Tibial nerve (tissue), 4 donors: Measurements from ENCODE around the gene ANKDD1A.

Experiments
- EP300 ChIP-seq, 2 donors: sonication (generic); formaldehyde crosslinking; IDR thresholded peaks; one replicate each; pipeline ENCODE4 v1.6.1; 2017; ENCODE audit warnings: antibody characterized with exemption in 2 of 2, mild to moderate bottlenecking in 1 of 2
- POLR2A ChIP-seq, 2 donors: fragments of 450-650 bp; IDR thresholded peaks; one replicate each; pipeline ENCODE4 v1.6.1; 2017; ENCODE audit warnings: antibody characterized with exemption in 2 of 2, mild to moderate bottlenecking in 2 of 2, moderate library complexity in 2 of 2
- TF ChIP-seq, protein P1 (sequence below), 5 experiments: fragments of 200-600 bp in 3 of 5; fragments of 450-650 bp in 2 of 5; sonication (generic) in 3 of 5; IDR thresholded peaks; one replicate each; pipeline ENCODE4 v1.5.1; 2016 to 2019; ENCODE audit warnings: antibody characterized with exemption in 5 of 5, mild to moderate bottlenecking in 3 of 5, moderate library complexity in 2 of 5

DNA sequence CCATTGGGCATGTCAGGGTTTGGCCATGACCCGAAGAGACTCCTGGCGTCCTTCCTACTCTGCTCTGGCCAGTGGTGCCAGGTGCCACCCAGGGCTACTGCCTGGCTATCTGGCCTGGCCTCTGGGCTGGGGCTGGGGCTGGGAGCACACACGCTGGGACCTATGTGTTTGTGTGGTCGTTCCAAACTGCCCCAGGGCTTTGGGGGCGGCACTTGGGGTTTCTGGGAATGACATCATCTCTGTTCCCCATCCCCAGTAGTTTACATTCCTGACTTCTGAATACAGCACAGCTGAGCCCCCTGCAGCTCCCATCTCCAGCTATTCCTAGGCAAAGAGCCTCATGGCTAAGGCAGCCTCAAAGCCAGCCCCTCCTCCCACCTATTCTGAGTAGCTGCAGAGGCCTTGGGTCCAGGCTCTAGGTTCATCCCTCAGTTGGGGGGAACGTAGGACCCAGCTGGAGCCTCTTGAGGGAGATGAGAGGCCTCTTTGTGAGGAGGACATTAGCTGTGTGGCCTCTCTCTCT, 45.6 kb upstream of the ANKDD1A start:
- TF ChIP-seq, protein P1, sequence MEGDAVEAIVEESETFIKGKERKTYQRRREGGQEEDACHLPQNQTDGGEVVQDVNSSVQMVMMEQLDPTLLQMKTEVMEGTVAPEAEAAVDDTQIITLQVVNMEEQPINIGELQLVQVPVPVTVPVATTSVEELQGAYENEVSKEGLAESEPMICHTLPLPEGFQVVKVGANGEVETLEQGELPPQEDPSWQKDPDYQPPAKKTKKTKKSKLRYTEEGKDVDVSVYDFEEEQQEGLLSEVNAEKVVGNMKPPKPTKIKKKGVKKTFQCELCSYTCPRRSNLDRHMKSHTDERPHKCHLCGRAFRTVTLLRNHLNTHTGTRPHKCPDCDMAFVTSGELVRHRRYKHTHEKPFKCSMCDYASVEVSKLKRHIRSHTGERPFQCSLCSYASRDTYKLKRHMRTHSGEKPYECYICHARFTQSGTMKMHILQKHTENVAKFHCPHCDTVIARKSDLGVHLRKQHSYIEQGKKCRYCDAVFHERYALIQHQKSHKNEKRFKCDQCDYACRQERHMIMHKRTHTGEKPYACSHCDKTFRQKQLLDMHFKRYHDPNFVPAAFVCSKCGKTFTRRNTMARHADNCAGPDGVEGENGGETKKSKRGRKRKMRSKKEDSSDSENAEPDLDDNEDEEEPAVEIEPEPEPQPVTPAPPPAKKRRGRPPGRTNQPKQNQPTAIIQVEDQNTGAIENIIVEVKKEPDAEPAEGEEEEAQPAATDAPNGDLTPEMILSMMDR (IDR thresholded peaks at IDR 0.05), result no peak
- TF ChIP-seq POLR2A (IDR thresholded peaks at IDR 0.05), result no peak
- TF ChIP-seq EP300 (IDR thresholded peaks at IDR 0.05), result no peak
